Gastroesophageal sphincter (tissue), 2 donors: ENCODE measurements around the gene ARMC3.
"Not testable (repeated sequence)": the region's sequence is repeated elsewhere in the genome, so short reads cannot be mapped to it uniquely, and the experiment has no call there.

Source experiments
- EP300 ChIP-seq: sonication (generic); formaldehyde crosslinking; IDR thresholded peaks from one replicate; pipeline ENCODE4 v1.6.1; 2017; ENCODE audit warnings: antibody characterized with exemption, mild to moderate bottlenecking
- POLR2A ChIP-seq, 2 donors: fragments of 450-650 bp; IDR thresholded peaks; one replicate each; pipeline ENCODE4 v1.6.1; 2017; ENCODE audit warnings: antibody characterized with exemption in 2 of 2, mild to moderate bottlenecking in 2 of 2, moderate library complexity in 1 of 2

DNA sequence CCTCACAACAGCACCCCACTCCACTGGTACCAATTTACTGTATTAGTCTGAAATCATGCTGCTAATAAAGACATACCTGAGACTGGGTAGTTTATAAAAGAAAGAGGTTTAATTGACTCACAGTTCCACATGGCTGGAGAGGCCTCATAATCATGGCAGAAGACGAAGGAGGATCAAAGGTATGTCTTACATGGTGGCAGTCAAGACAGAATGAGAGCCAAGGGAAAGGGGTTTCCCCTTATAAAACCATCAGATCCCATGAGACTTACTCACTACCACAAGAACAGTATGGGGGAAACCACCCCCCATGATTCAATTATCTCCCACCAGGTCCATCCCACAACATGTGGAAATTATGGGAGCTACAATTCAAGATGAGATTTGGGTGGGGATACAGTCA, 18.2 kb upstream of the ARMC3 start:
- TF ChIP-seq POLR2A (IDR thresholded peaks at IDR 0.05); EP300: not testable (repeated sequence)
